Middle frontal gyrus (tissue), 1 donor: ENCODE results near the gene VEZT.
"Not testable (repeated sequence)": the region's sequence is repeated elsewhere in the genome, so short reads cannot be mapped to it uniquely, and the experiment has no call there.

ENCODE experiments used
- DNase-seq: peaks from one replicate; pipeline ENCODE4 v3.0.0-alpha.2; 2015; ENCODE audit warnings: low spot score; ENCODE audit errors: extremely low spot score

The VEZT gene

DNA sequence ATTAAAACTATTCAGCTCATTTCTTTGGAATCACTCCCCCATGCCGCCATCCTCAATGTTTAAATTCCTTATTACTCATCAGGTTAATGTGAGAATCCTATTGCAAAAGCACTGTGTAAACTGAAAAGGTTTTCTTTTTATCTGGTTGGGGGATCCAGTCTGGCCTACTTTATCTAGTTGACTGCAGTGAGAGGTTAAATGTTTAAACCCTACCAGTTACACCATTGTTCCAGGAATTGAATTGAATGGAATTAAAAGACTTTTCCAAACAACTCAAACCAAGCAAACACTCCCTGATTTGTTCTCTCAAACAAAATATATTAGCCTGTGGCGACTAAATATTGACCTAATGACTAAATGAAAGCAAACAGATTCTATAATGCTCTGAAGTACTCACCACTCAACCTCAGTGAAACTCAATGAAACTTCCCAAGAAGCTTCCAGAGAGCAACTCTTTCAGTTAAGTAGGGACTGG lies 100.5 kb downstream of the VEZT start:
- no peak for DNase-seq

DNA sequence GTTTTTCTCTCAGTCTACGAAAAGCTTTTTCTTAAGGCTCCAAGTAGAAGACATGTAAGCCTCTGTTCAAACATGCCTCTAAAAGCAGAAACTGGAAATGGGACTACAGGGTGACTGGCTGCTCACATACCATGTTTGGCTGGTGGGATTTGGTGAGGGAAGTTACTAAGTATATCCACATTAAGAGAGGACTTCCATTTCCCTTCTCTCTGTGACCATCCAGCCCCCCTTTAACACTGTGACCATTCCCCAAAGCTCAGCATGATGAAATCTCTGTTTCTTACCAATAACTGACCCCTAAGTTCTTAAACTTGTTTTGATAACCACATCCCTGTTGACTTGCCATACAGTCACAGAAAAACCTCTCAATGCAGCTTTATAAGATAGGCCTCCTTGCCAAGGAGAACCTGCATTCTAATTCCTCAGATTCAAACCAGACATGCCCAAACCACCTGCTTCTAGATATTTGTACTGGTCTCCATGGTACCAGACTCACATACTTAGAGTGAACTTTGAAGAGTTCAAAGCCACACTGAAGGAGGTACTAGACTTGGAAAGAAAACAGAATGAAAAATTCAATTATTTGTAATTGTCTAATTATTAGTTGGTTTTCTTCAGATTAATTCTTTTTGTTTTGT lies 102.2 kb downstream of the VEZT start:
- no peak for DNase-seq

DNA sequence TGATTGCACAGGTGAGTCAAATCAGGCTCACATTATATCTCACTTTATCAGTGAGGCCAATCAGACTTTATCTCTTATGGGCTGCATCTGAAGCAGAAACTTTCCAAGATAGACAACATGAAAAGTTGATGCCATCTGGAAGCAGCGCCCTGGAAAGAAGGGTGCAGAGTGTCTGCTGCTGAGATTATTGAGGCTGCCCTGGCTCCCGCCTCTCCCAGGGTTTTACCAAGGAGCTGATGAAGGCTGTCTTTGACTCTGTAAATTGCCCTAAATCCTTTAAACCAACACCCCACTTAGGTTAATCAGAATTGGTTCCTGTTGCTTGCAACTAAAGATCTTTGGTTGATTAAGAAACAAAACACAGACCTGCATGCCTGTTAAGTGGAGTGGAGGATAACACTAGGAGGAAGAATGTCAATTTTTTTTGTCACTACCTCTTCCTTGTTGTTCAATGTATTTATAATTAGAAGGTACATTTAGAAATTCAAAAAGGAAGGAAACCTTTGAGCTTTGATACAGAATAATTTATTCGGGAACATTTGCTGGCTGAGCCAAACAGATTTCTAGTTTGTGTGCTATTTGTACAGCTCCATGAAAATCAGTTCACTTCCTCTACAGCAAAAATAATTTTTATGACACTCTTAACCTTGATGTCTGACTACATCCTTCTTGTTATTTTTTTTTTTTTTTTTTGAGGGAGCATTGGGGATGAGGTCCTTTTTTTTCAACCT lies 104.1 kb downstream of the VEZT start:
- no peak for DNase-seq

DNA sequence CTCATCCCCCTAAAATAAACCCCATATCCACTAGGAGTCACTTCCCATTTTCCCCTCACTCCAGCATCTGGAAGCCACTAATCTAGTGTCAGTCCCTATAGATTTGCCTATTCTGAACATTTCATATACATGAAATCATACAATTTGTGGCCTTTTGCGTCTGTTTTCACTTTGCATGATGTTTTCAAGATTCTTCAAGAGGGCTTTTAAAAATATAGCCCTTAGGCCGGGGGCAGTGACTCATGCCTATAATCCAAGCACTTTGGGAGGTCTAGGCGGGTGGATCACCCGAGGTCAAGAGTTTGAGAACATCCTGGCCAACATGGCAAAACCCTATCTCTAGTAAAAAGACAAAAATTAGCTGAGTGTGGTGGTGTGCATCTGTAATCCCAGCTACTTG lies 104.7 kb downstream of the VEZT start:
- DNase-seq = no peak

DNA sequence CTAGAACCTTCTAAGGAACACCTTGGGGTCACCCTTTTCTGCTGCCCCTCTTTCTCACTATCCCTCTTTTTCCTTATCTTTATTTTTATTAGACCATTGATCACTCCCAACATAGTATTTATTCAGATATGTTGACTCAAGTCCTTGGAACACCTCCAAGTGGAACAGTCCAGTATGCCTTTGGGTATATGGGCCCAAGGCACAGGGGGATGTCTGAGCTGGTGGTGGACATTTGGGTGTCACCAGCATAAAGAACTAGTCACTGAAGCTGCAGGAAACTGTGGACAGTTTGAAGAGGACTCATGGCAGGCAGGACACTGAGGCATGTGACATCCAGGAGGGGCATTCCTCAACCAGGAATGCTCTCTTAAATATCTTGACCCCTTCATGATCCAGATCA lies 105.6 kb downstream of the VEZT start:
- no peak for DNase-seq

DNA sequence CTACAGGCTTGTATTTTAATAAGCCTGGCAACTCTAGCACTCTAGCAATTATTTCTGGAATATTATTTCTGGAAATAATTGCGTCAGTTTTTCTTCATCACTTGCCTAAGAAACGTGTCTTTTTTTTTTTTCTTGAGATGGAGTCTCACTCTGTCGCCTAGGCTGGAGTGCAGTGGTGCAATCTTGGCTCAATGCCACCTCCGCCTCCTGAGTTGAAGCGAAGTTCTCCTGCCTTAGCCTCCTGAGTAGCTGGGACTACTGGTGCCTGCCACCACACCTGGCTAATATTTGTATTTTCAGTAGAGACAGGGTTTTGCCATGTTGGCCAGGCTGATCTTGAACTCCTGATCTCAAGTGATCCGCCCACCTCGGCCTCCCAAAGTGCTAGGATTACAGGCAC lies 106.6 kb downstream of the VEZT start:
- not testable (repeated sequence) for DNase-seq

DNA sequence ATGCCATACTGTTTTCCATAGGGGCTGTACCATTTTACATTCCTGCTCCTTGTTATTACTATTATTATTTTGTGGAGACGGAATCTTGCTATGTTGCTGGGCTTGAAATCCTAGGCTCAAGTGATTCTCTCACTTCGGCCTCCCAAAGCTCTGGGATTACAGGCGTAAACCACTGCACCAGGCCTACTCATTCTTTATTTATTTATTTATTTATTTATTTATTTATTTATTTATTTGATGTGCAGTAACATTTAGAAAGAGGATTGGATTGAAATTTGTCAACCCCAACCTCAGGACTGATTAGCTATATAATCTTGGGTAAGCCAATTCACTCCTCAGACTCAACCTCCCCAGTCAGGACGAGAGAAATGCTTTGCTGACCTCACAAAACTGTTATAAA lies 107.9 kb downstream of the VEZT start:
- DNase-seq = no peak

DNA sequence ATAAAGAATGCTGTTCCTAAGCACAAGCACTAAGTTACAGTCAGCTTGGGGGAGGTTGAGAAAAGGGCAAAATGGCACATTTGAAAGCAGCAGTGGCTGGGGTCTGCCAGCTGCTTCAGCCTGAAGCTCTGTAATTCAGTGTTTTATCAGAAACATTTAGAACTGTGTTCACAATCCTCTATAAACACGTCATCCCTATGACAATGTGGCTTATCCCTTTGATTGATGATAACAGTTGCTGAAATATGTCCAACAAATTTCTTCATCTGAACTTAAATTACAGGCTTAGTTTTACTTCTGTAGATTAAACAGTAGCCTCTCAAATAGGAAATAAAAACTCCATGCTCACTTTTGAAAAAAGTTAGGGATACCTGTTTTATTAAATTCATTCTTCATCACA lies 108.8 kb downstream of the VEZT start:
- no peak for DNase-seq

DNA sequence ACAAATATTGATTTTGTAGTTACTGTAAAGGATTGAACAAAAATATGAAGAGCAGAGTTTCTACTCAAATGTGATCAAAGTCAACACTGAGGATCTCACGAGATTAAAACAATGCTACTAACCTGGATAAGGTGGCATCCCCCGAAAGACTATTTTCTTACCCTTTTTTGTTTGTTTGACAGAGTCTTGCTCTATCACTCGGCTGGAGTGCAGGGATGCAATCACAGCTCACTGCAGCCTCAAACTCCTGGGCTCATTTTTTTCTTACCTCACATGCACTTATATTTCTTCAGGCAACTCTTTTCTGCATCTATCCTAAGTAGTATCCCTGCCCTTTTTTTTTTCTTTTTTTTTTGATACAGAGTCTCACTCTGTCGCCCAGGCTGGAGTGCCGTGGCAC lies 109.2 kb downstream of the VEZT start:
- no peak for DNase-seq

DNA sequence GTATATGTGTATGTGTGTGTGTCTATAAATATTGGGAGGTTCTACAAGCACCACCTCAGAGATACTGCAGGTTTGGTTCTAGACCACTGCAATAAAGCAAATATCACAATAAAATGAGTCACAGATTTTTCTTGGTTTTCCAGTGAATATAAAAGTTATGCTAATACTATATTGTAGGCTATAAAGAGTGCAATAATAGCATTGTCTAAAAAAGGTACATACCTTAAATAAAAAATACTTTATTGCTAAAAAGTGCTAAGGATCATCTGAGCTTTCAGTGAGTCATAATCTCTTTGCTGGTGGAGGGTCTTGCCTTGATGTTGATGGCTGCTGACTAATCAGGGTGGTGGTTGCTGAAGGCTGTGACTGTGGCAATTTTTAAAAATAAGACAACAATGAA lies 111.1 kb downstream of the VEZT start:
- DNase-seq = no peak

DNA sequence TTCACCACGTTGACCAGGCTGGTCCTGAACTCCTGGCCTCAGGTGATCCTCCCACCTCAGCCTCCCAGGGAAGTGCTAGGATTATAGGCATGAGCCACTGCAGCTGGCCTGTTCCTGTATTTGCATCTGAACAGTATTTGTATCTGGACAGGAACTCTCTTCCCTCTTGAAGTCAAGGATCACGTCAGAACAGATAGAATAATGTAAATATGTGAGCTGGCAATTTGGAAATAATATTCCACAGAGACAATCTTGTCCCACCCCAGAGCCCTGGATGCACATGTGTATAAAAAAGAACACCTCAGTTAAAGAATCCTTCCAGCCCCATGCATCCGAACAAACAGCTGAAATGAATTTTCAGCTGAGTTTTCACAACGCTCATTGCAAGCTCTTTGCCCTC lies 118.3 kb downstream of the VEZT start:
- no peak for DNase-seq

DNA sequence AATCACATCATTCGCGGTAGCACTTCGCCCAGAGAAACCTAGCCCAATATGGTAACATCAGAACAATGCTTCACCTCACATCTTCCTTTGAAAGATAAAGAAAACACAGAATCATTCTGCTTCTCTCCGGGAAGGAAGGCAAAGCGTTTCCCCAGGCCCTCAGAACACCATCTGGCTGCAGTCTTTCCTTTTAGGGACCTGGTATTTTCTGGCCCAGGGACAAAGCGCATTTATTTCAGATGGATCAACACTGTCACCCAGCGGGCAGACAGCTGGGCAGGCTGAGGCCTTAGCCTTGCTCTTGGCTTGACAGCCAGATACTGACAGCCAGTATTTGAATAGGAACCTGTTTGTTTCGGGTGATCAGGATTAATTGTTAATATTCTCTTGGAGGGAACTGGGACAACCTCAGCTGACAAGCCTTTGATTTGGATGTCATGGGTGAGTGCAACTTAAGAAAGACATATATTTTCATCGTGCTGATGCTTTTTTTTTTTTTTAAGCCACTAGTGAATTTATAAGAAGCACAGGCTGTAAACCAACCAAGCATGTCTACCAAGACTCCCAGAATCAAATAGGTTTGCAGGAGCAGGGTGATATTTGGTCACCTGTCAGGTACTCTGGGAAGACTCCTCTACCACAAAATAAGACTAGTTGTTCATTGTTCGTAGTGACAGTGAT lies 118.9 kb downstream of the VEZT start:
- DNase-seq = peak; percentile 56

DNA sequence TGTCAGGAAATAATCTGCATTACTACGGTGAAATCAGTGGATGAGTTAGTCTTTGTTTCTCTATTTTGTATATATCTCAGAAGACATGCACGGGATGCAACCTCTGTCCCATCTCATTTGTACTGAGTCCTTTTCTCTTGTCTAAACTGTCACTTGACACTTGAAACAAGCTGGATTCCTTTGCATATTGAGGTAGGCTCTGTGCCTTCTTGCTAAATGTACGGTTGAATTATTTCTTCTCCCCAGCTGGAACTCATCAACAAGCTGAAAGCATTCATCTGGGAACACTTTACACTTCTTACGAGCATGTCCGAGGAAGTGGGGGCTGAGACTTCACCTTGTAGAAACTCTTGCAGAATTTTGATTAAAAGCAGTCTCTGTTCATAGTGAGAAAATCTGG lies 119.5 kb downstream of the VEZT start:
- DNase-seq = no peak

DNA sequence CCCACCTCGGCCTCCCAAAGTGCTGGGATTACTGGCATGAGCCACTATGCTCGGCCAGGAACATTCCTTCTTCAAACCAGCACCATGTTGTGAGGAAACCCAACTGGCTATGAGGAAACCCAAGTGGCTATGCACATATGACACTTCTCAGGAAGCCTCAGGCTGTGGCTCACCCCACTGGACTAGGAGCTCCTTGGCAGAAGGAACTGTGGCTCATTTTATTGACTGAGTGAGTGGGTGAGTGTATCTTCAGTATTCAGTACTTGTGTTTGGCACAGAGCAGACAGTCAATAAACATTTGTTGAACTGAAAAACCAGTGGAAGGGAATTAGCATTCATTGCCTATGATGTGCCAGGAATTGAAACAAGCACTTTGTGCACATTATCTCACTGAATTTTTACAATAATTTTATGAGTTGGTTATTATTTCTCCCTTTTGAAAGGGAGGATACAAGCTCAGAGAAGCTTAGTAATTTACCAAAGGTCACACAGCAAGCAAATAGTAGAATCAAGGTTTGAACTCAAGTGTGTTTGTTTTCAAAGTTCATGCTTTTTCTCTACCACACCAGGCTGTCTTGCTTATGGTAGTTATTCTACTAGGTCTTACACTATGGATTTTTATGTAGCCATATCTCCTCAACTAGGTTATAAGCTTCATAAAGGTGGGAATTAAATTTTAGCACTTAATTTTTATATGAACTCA lies 121.6 kb downstream of the VEZT start:
- DNase-seq = no peak

DNA sequence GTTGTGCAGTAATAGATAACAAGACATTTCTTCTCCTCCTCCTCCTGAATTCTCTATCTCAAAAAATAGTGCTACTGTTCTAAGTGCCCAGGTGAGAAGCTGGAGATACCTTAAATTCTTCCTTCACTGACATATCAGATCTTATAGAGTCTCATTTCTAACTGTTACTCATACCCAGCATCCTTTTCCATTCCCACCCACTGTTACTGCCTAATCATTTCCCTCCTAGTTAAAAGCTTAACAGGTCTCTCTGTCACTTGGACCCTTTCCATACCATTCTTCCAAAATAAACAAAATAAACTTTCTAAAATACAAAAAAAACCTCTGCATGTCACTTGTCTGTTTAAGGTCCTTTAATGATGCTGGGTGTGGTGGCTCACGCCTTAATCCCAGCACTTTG lies 124.4 kb downstream of the VEZT start:
- DNase-seq = no peak

DNA sequence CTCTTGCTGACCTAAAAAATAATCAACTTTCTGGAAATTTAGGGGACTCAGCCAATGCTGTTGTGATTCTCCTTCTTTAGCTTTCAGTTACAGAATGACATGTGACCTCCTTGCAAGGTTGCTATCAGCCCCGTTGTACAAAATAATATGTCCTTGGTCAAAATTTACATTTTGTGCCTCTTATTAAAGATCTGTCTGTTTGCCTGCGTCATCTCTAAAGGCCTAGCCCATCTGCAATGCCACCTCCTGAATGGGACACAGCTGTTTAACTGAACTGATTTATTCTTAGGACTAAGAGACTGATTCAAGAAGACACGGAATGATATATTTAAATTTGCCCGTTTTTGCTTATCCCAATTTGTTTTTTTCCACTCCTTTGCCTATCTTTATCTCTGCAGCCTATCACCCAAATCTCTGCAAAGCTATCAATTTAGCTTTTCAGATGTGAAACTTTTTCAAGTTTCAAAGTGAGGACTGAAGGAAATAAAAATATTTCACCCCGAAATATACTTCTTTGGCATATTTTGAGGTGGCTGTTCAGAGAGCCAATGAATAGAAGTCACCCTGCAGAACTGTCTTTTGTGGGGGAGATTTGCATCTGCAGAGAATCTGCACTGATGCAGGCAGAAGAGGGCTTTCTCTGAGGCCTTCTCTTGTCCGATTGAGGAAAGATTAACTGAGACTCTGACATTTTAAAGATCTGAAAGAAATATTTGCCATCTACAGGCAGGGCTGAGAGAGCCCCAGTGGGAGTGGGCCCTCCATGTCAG lies 126.0 kb downstream of the VEZT start:
- no peak for DNase-seq

DNA sequence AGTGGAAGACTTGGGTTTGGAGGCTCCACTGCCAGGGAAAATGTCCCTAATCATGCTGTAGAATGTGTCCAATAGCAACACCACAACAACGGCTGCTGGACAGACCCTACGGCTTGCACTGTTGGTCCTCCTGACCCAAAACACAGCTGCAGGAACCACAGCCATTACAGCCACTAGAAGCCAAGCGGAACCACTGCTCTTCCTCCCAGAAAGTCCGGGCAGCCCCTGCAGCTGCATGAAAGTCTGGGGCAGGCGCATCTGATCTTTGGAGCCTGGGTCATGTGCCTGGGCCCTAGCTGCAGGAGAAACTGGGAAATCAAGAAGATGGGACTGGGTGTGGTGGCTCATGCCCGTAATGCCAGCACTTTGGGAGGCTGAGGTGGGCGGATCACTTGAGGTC lies 131.7 kb downstream of the VEZT start:
- DNase-seq = no peak

DNA sequence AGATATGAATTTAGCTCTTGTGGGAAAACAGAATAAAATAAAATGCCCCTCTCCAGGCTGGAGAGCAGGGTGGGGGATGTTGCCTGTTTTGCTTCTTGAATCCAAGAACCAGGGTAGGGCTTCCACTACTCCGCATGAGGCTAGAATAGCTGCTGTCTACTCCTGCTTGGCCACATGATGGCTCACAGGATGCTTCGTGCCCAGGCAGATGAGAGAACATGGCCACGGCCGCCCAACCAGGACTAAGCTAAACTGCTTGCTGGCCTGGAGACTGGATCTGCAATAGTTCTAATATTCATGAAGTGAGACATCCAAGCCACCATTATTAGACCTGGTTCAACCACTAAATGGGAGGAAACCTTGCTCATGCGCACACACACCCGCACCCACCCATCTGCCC lies 134.1 kb downstream of the VEZT start:
- no peak for DNase-seq
